HG03575 (cell line): Measurements from ENCODE around the gene CD276.
"Not testable (repeated sequence)": the region's sequence is repeated elsewhere in the genome, so short reads cannot be mapped to it uniquely, and the experiment has no call there.

Experiments
- ATAC-seq: cut with Tn5 transposase; IDR thresholded peaks from one replicate; pipeline ENCODE4 v1.9.1; 2021; ENCODE audit not compliant: unreplicated experiment, insufficient number of reproducible peaks, low FRiP score; ENCODE audit errors: extremely low read depth

The CD276 gene

GRCh38 chr15:73682600-73683090 lies 1.5 kb upstream of the CD276 start:
- no peak for ATAC-seq

GRCh38 chr15:73683257-73683776 lies 866 bp upstream of the CD276 start:
- ATAC-seq, result no peak

- no peak for ATAC-seq
These were observed 635 bp downstream of the CD276 start for GRCh38 chr15:73684581-73685455.

- ATAC-seq, result no peak
These were observed 1.8 kb downstream of the CD276 start for GRCh38 chr15:73685981-73686380.

GRCh38 chr15:73686781-73687256 lies 2.6 kb downstream of the CD276 start:
- ATAC-seq, result no peak

- ATAC-seq, result no peak
These were observed 3.2 kb downstream of the CD276 start for GRCh38 chr15:73687351-73687750.

GRCh38 chr15:73688455-73688854 lies 4.3 kb downstream of the CD276 start:
- ATAC-seq, result no peak

- ATAC-seq, result no peak
These were observed 7.2 kb downstream of the CD276 start for GRCh38 chr15:73691396-73691795.

- no peak for ATAC-seq
These were observed 10.2 kb downstream of the CD276 start for GRCh38 chr15:73694419-73694818.

- ATAC-seq, result no peak
These were observed 11.8 kb downstream of the CD276 start for GRCh38 chr15:73695773-73696640.

GRCh38 chr15:73696641-73697001 lies 12.4 kb downstream of the CD276 start:
- no peak for ATAC-seq

GRCh38 chr15:73697033-73697467 lies 12.9 kb downstream of the CD276 start:
- ATAC-seq, result no peak

GRCh38 chr15:73699249-73700040 lies 15.3 kb downstream of the CD276 start:
- ATAC-seq, result no peak

GRCh38 chr15:73700041-73700842 lies 16.1 kb downstream of the CD276 start:
- no peak for ATAC-seq

GRCh38 chr15:73702311-73703239 lies 18.4 kb downstream of the CD276 start:
- ATAC-seq, result not testable (repeated sequence)

GRCh38 chr15:73703601-73704000 lies 19.4 kb downstream of the CD276 start:
- not testable (repeated sequence) for ATAC-seq
